GM21825 (cell line): Measurements from ENCODE around the gene TBX2.

Source experiments
- ATAC-seq: cut with Tn5 transposase; IDR thresholded peaks from one replicate; pipeline ENCODE4 v1.9.1; 2021; ENCODE audit warnings: mild to moderate bottlenecking, moderate library complexity; ENCODE audit not compliant: unreplicated experiment

The TBX2 gene

GRCh38 chr17:61411261-61412142, 11.9 kb downstream of the TBX2 start:
- ATAC-seq, result no peak

GRCh38 chr17:61412143-61412859, 12.7 kb downstream of the TBX2 start:
- peak; percentile 60 for ATAC-seq

- ATAC-seq, result peak; percentile 2
Measured at GRCh38 chr17:61412860-61413660, 13.4 kb downstream of the TBX2 start.

GRCh38 chr17:61413661-61414126, 14.1 kb downstream of the TBX2 start:
- no peak for ATAC-seq

- no peak for ATAC-seq
Measured at GRCh38 chr17:61414141-61414935, 14.7 kb downstream of the TBX2 start.

- no peak for ATAC-seq
Measured at GRCh38 chr17:61414936-61415251, 15.3 kb downstream of the TBX2 start.

GRCh38 chr17:61415374-61416210, 15.9 kb downstream of the TBX2 start:
- no peak for ATAC-seq

GRCh38 chr17:61416211-61416539, 16.5 kb downstream of the TBX2 start:
- ATAC-seq, result no peak

- no peak for ATAC-seq
Measured at GRCh38 chr17:61416540-61417363, 17.1 kb downstream of the TBX2 start.

GRCh38 chr17:61418449-61418848, 18.8 kb downstream of the TBX2 start:
- ATAC-seq, result no peak

- ATAC-seq, result no peak
Measured at GRCh38 chr17:61419496-61420046, 19.9 kb downstream of the TBX2 start.

GRCh38 chr17:61420052-61420451, 20.4 kb downstream of the TBX2 start:
- ATAC-seq, result no peak

GRCh38 chr17:61420745-61421398, 21.2 kb downstream of the TBX2 start:
- ATAC-seq, result no peak

- no peak for ATAC-seq
Measured at GRCh38 chr17:61421460-61421859, 21.8 kb downstream of the TBX2 start.

- no peak for ATAC-seq
Measured at GRCh38 chr17:61422116-61422799, 22.6 kb downstream of the TBX2 start.

- ATAC-seq, result no peak
Measured at GRCh38 chr17:61422869-61423268, 23.2 kb downstream of the TBX2 start.

GRCh38 chr17:61423967-61424649, 24.5 kb downstream of the TBX2 start:
- no peak for ATAC-seq
